Right kidney (tissue), 9 donors: ENCODE data around the gene MYL10.

Source experiments
- DNase-seq: peaks from one replicate; pipeline ENCODE4 v3.0.0-alpha.2; 2016
- long read RNA-seq, 8 donors: transcript quantifications; one replicate each; lab custom pipeline, GENCODE V29; 2026

Gene MYL10
- long read RNA-seq, donor 1, result 0 reads
- long read RNA-seq, donor 2, result 0 reads
- long read RNA-seq, donor 3, result 0 reads
- long read RNA-seq, donor 4, result 0 reads
- long read RNA-seq, donor 5, result 0 reads
- long read RNA-seq, donor 6, result 0 reads
- long read RNA-seq, donor 7, result 0 reads
- long read RNA-seq, donor 8, result 0 reads

DNA sequence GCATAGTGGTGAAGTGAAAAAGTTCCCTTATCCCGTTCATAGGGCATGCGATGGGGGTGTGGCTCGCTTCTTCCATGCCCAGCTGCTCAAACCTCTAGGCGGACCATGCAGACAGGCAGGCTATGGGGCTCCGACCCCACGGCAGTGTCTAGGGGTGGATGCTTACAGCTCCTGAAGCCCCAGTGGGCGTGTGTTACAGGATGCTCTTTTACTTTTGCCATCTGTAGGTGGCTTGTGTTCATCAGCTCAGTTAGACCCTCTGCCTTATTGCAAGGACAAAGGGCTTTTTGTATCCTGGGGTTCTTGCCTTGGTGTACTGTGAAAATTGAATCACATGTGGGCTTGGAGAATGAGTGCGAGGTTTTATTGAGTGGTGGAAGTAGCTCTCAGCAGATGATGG, at the start of gene MYL10:
Gene MYL10, minus strand, starts transcription at position 126 of the 400 bp plus-strand sequence. CDS start 178 bp downstream, outside the sequence.
- no peak for DNase-seq

DNA sequence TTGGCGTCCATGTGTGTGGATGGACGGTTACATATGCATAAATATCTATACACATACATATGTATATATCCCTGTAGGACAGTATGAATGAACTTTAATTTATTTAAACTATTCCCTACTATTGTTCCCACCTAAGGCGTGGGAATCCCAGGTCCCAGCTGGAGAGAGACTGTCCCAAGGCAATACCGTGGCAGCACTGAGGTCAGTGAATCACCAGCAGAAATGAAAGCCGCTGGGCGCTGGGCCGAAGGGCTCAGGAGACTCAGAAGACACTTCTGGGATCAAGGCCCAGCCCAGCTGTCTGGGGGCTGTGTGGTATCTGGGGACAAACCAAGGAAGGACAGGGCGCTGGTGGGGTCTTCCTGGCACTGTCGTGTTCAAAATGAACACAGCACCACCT, 49.6 kb upstream of the MYL10 start:
- DNase-seq, result no peak

DNA sequence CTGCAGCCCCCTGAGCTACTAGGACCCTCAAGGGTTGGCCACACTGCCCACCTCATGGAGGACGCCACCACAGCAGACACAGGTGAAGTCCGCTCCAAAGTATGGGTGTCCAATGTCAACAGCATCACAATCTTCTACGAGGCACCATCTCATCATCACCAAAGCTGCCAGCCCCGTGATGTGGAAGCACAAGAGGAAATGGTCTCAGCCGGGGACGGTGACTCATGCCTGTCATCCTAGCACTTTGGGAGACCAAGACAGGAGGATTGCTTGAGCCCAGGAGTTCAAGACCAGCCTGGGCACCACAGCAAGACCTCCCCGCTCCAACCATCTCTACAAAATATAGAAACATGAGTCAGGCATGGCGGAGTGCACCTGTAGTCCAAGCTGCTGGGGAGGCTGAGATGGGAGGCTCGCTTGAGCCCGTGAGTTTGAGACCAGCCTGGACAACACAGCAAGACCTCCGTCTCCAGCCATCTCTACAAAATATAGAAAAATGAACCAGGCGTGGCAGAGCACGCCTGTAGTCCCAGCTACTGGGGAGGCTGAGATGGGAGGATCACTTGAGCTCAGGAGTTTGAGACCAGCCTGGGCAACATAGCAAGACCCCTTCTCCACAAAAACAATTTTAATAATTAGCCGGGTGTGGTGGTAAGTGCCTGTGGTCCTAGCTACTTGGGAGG, 48.8 kb upstream of the MYL10 start:
- no peak for DNase-seq

DNA sequence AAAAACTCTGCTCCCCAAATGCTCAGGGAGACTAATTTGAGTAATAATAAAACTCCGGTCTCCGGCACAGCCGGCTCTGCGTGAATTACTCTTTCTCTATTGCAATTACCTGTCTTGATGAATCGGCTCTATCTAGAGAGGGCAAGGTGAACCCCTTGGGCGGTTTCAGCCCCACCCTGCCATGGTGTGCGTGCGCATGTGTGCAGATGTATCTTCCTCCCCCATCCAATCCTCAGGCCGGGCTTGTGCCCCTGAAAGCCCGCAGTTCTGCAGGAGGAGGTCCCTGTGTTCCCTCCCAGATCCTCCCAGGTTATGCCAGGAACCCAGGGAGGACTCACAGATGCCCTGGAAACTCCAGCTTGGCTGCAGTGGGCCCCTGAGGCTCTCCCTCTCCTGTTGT, 48.3 kb upstream of the MYL10 start:
- DNase-seq, result no peak

DNA sequence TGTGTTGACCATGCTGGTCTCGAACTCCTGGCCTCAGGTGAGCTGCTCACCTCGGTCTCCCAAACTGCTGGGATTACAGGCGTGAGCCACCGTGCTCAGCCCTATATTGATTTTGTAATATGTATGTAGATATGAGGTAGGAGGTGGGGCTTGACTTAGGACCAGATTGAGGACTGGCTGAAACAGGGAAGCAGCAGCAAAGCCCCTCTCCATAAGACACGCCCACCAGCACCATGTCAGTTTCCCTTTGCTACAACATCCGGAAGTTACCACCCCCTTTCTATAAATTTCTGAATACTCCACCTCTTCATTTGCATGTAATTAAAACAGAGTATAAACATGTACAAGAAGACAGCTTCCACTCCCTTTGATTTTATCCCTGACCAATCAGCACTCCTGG, 47.9 kb upstream of the MYL10 start:
- DNase-seq, result no peak

DNA sequence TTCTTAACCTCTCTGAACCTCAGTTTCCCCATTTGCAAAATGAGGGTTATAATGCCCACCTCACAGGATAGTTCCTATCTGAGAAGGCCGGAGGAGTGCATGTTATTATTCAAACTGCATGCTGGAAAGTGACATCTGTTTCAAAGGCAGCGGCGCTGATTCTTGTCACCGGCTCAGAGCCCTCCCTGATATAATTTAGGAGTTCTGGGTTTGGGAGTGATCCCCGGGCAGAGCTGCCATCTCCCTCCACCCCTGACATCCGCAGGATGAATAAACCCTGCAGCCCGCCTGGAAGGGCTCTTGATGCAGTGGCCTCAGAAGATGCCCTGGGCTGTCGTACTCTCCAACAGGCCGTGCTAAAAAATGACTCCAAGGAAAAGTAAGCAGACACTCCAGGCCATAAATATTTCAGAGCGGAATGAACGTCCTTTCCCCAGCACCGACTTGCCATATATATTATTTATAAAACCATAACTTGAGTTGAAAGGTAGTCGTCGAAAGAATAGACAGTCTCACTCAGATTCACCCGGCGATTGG, 47.0 kb upstream of the MYL10 start:
- no peak for DNase-seq

DNA sequence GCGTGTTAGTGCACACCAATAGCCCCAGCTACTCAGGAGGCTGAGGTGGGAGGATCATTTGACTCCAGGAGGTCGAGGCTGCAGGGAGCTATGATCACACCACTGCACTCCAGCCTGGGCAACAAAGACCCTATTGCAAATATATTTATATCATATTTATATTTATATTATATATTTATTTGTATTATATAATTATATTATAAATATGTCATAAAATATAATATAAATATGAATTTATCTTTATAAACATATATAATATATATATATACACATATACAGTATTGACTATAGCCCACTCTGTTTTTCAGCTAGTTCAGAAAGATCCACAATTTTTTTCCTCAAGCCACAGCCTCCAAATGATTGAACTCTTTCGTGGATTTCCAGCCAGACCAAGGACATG, 45.3 kb upstream of the MYL10 start:
- no peak for DNase-seq

DNA sequence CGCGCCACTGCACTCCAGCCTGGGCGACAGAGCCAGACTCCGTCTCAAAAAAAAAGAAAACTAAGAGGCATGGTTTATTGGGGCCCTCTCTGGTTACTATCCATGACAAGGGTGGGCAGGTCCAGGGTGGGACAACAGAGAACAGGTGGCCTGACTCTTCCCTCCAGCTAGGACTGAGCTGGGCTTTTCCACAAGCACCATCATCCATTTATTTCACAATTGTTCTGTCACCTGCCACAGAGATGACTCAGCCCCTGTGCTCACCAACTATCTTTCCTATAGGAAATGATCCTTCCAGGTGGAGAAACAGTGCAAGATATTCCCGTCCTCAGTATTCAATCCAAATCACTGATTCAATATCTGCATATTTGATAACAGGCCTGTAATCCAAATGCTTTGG, 44.9 kb upstream of the MYL10 start:
- no peak for DNase-seq

DNA sequence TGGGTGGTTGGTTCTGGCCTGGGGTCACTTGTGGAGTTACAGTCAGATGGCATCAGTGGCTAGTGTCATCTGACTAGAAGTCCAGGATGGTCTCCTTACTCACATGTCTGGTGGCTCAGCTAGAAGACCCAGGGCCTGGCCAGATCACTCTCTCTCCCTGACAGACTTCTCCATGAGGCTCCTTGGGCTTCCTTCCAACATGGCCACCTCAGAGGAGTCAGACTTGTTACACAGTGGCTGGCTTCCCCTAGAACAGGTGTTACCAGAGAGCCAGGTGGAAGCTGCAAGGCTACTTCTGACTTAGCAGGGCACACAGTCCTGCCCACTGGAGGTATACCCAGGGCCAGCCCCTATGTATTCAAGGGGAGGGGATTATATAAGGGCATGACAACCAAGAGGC, 44.2 kb upstream of the MYL10 start:
- no peak for DNase-seq

DNA sequence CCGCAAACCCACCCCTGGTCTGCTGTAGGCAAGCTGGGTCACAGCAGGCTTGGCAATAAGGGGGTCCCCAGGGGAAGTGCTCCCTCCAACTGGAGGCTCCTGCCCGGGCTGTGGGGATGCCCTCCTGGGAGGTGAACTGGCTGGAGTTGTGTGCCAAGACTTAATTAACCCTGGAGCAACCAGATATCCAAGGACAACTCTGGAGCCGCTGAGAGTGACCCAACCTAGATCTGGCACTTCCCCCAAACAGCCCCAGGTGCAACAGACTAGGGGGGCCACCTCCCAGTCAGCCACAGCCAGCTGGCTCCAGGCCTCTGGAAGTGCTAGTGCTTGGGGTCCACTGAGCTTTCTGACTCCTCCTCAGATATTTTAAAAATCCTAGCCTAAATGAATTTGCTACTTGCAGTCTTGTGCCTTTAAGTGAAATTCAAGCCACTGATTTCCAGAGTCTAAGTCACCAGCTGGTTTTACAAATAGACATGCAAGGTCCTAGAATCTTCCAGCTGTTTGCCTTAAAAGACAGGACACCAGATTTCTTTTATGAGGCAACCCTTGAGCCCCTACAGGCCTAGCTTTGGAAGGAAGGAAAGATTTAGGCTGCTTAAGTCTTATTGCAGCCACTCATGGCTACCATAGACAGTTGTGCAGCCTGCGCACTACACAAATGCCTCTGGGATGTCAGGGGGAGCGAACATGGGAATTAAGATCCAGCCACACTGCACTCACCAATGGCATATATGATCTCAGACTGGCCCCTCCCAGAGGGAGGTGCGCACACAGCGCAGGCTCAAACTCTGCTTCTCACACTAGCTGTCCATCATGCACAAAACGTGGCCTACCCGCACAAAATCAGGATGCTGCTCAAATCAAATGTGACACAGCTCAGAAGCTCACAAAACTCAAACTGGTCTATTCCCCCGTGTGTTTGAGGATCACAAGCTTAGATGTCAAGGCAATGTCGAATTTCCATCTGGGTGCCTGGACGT, 42.6 kb upstream of the MYL10 start:
- no peak for DNase-seq

DNA sequence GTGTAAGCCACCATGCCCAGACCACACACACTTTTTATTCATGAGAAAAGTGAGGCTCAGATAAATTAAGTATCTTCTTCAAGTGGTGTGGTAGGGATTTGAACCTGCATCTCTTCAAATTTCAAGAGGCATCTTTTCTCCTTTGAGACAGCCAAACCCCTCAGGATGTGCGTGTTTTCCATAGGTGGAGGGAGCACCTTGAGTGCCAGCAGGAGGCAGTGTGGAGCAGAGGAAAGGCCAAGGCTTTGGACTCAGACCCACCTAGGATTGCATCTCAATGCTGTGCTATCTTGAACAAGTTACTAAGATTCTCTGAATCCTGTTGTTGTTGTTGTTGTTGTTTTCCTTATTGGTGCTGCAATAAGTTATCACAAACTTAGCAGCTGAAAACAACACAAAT, 40.2 kb upstream of the MYL10 start:
- no peak for DNase-seq

DNA sequence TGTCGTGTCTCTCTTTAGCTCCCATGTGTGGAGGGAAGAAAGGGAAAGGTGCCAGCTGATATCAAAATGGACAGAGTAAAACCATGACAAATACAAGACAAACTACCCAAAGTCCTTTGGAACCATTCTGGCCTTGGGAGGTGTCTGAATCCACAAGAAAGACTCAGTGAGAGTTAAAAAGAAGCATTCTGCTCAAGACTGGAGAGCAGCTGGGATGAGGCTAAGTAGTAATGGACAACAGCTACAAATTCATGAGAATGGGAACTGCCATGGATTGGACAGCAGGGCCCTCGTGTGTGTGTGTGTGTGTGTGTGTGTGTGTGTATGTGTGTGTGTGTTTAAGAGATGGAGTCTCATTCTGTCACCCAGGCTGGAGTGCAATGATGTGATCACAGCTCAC, 39.6 kb upstream of the MYL10 start:
- DNase-seq, result no peak

DNA sequence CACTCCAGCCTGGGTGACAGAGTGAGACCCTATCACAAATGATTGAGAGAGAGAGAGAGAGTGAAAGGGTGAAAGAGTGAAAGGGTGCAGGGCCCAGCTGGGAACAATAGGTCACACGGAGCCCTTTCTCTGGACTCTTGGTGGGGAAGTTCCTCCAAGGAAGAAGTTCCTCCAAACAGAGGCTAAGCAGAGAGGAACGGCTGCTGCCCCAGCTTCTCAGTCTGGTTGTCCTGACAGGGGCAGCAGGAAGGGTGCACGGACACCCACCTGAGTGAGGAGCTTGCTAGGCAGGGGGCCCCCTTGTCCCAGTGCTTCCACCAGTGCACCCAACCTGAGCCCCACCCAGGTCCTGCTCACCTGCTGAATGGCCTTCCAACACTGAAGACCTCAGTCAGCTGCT, 38.8 kb upstream of the MYL10 start:
- no peak for DNase-seq

DNA sequence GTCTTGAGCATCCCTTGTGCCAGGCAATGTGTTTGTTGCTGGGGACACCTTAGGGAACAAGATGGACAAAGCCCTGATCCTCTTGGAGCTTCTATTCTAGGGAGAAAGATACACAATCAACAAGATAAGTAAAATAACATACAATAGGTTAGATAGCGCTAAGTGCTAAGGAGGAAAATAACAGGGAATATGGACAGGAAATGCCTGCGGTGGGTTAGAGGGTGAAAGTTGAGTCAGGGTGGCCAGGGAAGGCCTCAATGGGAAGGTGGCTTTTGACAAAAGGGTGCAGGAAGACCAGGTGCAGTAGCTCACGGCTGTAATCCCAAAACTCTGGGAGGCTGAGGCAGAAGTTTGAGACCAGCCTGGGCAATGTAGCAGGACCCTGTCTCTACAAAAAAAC, 38.3 kb upstream of the MYL10 start:
- DNase-seq, result no peak

DNA sequence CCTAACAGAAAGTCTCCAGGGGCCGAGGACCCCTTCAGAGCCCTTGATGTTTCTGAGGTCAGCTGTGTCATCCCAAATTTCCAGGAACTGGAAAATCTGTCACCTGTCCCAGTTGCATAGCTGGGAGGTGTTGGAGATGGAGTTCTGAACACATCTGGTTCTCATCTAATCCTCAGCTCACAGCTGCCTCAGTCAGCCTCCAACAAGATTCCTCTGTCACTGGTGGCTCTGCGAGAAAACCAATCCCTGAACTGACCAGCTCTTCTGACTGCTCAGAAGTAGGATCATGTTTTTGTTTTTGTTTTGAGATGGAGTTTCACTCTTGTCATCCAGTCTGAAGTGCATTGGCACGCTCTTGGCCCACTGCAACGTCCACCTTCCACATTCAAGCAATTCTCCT, 37.6 kb upstream of the MYL10 start:
- no peak for DNase-seq

DNA sequence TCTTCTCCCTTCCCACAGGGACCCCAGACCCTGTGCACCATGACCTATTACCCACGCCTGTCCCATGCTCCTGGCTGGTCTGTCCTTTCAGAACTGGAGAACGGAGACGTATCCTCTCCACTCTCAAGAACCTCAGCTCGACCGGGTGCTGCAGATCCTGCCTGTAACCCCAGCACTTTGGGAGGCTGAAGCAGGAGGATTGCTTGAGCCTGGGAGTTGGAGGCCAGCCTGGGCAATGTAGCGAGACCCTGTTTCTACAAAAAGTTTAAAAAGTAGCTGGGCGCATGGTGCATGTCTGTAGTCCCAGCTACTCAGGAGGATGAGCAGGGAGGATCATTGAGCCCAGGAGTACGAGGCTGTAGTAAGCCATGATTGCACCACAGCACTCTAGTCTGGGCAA, 37.2 kb upstream of the MYL10 start:
- no peak for DNase-seq

DNA sequence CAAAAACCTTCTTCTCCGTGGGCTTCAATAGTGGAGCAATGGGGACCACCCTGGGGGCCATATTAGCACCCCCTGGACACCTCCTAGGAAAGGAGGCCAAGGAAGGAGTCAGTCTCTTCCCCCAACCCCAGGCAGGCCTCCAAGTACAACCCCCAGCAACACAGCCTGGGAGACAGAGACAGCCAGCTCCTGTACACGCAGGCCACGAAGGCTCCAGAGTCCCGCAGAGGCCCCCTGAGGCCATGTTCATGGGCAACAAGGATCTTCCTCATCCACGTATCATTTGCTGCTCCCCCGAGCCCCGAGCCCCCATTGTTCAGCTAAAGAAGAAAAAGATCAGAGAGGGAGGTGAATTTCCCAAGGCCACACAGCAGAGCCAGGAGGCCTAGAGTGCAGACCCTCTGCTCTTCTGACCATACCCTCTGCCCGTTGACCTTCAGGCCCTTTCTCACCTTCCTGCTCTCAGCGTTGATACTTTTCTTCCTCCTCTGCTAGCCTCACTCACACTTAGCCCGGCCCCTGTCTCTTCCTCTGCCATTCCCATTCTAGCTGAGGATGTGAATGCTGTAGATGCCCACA, 35.9 kb upstream of the MYL10 start:
- DNase-seq, result no peak

DNA sequence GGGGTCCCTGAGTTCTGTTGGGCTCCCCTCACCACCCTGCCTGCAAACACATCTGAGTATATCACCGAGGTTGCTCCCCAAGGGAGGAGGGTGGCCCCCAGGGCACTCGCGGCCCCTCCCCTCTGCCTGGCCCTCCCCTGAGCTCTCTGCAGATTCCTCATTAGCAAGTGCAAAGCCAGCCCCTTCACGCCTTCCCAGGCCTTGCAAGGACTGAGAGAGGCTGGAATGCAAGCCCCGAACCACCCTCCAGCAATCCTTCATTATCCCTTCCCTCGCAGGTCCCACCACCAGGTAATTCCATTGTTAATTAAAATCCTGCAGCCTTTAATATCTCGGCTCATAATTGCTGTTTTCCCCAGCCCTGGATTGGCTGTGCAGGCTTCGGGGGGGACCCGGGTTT, 35.3 kb upstream of the MYL10 start:
- no peak for DNase-seq

DNA sequence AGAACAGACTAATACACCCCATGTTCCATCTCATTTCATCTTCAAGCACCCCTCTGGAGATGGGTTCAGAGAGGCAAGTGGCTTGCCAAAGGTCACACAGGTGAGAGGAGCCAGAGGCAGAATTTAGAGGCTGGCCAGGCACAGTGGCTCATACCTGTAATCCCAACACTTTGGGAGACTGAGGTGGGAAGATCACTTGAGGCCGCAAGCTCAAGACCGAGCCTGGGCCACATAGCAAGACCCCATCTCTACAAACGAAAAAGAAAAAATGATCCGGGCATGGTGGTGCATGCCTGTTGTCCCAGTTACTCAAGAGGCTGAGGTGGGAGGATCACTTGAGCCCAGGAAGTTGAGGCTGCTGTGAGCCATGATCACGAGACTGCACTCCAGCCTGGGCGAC, 34.7 kb upstream of the MYL10 start:
- no peak for DNase-seq

DNA sequence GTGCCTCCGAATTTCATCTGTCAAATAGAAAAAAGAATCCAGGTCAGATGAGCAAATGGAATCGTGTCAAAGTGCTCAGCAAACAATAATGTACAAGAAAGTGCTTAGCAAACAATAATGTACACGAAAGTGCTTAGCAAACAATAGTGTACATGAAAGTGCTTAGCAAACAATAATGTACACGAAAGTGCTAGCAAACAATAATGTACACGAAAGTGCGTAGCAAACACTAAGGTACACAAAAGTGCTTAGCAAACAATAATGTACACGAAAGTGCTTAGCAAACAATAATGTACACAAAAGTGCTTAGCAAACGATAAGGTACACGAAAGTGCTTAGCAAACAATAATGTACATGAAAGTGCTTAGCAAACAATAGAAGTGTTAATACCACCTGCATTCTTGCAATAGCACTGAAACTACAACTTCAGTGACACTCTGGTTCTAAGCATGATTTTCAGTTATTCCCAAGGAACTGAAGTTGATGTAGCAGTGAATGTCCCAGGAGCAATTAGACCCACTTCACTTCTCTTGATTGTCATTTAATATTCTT, 33.4 kb upstream of the MYL10 start:
- no peak for DNase-seq

DNA sequence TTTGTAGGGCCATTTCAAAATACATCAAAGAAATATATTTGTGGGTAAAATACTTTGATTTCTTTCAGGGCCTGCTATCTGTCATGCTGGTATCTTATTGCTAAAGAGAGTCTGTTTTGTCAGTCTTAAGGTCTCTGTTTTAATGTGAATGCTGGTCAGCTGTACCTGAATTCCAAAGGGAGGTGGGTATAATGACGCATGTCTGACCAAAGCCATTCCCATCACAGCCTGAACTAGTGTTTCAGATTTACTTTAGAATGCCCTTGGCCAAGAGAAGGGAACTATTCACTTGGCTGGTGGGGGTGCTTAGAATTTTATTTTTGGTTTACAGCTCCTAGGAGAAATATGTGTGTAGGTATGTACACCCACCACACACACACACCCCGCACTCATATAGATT, 30.6 kb upstream of the MYL10 start:
- no peak for DNase-seq

DNA sequence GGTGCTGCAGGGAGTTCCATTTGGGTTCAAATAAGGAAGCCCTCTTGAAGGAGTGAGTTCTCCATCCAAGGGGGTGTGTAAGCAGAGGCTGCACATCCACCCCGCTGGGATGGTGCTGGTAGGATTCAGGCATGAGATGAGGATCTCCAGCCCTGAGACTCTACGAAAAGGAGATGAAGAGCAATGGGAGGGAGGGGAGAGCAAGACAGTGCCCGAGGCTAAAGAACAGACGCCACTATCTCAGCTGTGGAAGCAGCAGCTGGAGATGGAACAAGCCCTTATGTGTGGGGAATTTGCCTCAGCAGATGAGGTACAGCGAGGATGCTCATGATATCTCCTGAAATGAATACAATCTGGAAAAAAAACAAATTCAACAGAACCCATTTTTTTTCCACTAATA, 28.1 kb upstream of the MYL10 start:
- DNase-seq, result no peak

DNA sequence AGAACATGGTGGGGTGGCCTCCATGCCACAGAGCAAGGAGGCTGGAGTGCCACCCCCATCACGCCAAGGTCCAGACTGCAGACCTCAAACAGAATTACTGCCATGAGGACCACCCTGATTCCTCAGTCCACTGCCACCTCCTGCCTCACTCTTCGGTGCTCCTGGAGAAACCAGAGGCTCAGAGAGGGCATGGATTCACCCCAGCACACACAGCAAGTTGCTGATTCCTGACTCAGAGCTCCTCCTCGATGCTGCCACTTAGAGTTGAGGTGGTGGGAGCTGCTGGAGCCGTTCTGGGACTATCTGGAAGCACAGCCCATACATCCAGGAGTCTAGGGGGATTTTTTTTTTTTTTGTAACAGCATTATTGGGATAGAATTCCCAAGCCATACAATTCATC, 22.0 kb upstream of the MYL10 start:
- DNase-seq, result no peak
